GM21447 (cell line): ENCODE results near the gene ST6GALNAC3.
"Not testable (repeated sequence)": the region's sequence is repeated elsewhere in the genome, so short reads cannot be mapped to it uniquely, and the experiment has no call there.

ENCODE experiments used
- ATAC-seq: cut with Tn5 transposase; IDR thresholded peaks from one replicate; pipeline ENCODE4 v1.9.1; 2021; ENCODE audit not compliant: unreplicated experiment

ST6GALNAC3 gene

DNA sequence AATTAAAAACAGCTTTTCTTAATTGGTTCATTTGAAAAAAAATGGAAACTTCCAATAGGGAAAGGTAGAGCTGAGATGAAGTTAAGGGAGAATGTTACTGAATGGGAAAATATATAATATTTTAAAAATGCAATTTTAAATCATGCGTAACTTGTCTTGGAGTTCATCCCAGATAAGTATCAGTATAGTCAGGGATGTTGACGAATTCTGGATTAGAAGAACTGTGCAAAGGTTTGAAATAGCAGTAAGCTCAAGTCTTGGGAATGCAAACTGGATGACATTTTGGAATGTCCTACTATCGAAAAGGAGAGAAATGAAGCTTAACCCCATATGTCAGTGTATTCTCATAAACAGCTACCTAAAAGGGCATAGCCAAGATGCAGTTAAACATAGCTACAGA lies 4.0 kb upstream of the ST6GALNAC3 start:
- no peak for ATAC-seq

DNA sequence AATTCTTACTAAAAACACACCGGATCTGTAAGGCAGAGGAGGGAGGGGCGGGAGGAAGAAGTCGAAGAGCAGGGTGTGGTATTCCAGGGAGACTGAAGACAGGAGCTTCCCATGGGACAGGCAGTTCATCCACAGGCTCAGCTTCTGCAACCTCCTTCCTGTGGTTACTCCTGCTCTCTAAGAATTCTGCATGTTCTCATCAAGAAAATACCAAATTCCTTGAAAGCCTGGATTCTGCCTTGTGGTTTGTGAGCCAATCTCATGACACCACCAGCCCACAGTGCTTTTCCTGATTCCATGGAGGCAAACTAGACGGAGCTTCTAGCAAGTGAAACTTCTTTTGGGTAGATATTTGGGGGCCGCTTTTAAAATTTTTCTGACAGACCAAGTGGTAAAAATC lies 1.1 kb upstream of the ST6GALNAC3 start:
- ATAC-seq = no peak

DNA sequence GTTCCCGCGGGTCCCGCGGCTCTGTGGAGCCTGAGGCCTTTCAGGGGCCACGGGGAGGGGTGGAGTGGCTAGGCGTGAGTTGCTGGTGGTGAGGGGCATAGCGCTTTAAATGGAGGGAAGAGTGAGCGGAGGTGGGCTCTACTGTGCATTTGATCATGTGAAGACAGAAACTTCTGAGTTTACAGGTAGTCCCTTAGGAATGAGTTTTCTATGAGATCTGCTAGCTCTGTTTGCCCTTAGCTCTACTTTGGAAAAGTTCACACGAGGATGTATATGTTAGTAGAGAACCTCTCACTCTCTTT lies 593 bp downstream of the ST6GALNAC3 start:
- no peak for ATAC-seq

- ATAC-seq = peak; percentile 34
These were observed 1.3 kb downstream of the ST6GALNAC3 start for GRCh38 chr1:76075877-76076276.

DNA sequence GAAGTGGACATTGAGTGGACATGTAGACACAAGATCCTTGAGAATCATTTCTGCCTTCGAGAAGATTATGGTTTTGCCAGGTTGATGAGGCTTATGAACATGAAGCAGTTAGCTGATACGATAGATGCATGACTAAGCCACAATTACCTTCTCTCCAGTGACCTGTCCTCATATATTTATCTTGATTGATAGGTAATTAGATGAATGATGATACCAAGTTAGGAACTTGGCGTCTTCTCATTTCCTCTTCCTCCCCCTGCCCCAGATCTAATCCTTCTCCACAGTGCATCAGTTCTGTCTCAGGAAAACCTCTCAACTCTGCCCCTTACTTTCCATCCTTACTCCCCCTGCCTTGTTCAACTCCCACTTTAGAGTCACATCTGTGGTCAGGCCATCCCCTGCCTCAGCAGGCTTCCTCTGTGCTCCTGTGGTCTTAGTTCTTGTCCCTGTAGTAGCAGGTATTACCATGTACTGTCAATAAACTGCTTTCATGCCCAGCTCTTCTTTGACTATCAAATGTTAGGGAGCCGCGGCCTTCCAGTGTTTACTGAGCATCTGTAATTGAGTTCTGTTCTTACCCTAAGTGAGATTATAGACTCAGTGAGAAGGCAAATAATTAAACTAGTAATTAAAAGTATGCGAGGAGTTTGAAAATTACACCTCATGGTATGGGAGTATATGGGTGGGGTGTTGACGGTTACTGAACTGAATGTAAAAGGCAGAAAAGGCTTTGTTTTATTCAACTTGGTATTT lies 5.1 kb downstream of the ST6GALNAC3 start:
- no peak for ATAC-seq

DNA sequence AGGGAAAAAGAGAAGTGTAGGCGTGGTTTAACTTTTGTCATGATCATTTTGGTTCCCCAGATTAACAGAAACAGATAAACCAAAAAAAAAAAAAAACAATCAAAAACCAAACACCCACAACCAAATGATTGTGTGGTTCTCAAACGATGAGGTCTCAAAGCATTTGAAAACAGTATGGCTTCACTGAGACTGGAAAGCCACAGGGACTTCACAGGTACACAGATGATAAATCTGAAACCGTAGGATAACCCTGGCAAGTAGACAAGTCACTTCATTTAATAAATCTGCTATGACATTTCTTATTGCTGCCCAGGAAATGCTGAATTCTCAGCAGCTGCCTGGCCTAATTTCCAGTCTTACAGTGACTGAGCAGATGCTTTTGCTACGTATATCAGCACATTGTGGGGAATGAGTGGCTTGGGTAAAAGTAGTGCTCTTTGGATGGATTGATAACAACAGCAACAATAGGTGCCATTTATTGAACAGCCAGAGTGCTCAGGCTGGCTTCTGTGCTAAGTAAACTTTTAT lies 6.1 kb downstream of the ST6GALNAC3 start:
- ATAC-seq = no peak

DNA sequence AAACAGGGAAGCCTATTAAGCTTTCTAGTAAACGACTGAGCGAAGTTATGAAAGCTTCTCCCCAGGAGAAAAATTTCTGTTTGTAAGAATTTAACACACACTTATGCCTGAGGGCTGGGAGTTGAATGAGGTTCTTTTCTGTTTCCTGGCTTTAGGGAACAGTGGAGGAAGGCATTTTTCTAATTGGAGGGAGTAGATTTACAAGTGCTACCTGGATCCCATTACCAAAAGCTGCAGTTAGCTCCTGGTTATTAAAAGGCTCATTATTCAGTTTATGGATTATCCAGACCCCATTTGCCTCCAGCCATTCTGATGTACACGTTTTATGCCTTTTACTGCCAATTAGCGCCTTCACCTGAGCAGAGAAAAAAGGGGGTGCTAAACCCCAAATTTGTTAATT lies 7.5 kb downstream of the ST6GALNAC3 start:
- ATAC-seq = no peak

DNA sequence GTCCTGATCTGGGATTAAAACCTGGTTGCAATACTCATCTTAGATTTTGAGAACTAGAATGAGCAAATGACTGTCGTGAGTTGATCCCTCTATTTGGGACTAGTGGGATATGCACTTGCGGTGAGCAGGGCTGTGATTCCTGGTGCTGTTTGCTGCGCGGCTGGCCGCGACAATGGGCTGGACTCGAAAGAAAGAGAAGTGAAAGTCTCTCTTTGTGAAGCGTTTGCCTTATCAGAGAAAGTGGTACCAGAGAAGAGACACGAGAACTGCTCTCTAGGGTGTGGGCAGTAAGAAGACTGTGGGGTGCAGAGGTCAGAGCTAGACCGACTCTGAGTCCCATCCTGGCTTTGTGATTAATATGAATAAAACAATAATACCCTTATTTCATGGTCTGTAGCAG lies 8.6 kb downstream of the ST6GALNAC3 start:
- ATAC-seq = no peak

DNA sequence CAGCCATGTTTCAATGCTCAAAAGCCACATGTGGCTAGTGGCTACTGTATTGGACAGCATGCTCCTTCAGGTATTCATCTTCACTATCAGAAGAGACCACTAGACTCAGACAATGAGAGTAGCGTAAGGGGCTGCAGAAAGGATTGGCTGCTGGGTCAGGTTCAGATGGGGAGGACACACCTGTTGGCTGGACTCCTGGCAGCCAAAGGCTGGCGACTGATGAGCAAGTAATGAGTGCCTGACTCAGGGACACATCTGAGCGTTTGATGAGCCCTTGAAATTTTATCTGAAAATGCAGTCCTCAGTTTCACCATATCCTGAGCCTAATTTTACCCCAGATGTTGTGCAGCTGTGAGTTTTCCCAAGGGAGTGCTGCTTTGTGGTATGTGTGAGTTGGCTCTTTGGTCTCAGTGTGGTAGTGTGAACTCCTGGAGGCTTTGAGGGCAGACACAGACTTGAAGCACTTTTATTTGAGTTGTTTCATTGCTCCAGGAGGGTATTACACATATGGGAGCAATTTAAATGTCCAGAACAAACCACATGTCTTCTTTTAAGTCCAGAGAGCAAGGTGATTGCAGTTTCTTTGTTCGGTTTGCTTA lies 9.6 kb downstream of the ST6GALNAC3 start:
- ATAC-seq = no peak

- no peak for ATAC-seq
These were observed 10.1 kb downstream of the ST6GALNAC3 start for GRCh38 chr1:76084685-76085084.

- no peak for ATAC-seq
These were observed 11.6 kb downstream of the ST6GALNAC3 start for GRCh38 chr1:76086109-76086508.

DNA sequence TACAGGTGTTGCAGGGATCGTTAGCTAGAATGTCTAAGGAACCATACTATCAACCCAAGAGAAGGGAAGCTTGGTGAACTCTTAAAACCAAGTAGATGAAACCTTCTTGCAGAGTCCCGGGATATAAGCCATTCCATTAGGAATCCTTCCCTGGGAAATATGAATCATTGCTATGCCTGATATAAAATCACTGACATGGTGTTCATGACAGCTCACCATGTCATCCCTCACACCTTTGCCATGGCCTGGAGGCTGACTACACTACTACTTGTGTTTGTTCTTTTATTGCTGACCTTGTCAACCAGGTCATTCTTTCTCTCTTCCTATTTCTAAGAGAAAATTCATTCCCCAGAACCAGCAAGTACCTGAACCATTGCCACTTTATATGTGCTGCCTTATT lies 12.1 kb downstream of the ST6GALNAC3 start:
- ATAC-seq = no peak

GRCh38 chr1:76090283-76091203 lies 16.0 kb downstream of the ST6GALNAC3 start:
- no peak for ATAC-seq

GRCh38 chr1:76092812-76093211 lies 18.3 kb downstream of the ST6GALNAC3 start:
- ATAC-seq = no peak

DNA sequence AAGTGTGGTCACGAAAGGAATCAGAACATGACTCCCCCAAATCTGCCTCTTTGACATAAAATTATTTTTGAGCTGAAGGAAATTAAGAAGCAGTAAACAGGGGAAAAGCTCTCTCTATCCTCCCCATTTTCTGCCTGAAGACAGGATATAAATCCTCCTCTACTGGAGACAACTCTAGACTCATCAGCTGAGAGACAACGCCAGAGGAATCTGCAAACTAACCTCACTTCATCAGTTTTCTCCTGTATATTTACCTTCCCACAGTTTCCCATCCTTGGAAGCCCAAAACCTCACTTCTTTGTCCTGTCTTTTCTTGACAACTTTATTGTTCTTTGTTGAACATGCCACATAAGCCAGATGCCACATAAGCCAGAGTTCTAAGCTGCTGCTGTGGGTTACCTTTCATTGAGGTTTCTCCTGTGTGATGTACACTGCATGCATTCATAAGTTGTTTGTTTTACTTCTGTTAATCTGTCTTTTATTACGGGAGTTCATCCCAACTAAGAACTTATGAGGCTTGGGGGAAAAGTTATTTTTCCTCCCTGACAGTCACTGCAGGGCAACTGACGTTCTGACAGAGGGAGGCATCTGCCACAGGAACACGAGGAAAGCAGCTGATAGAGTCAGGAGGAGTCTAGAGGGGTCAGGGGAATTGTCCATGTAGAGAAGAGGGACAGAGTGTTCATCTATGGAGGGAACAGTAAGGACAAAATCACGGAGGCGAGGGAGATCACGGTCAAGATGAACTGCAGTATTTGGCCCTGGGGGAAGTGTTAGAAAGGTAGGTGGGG lies 19.2 kb downstream of the ST6GALNAC3 start:
- ATAC-seq = no peak

DNA sequence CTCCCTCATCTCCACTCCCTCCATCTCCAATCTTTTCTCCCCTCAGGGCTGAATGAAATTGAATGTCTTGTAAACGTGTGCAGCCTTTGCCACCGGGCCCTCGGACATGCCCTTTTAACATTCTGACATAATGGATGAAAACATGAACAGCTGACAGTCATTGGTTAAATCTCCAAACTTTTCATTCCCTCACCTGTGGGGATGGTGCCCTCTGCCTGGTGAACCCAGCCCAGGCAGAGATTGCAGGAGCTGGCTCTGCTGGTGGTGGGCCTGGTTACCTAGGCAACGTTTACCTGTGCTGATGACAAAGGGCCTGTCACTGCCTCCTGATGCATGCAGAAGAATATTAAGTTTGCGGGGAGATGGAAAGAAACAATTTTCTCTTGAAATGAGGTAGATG lies 21.3 kb downstream of the ST6GALNAC3 start:
- ATAC-seq = no peak

GRCh38 chr1:76097064-76097463 lies 22.5 kb downstream of the ST6GALNAC3 start:
- ATAC-seq = not testable (repeated sequence)

GRCh38 chr1:76098845-76099244 lies 24.3 kb downstream of the ST6GALNAC3 start:
- no peak for ATAC-seq

DNA sequence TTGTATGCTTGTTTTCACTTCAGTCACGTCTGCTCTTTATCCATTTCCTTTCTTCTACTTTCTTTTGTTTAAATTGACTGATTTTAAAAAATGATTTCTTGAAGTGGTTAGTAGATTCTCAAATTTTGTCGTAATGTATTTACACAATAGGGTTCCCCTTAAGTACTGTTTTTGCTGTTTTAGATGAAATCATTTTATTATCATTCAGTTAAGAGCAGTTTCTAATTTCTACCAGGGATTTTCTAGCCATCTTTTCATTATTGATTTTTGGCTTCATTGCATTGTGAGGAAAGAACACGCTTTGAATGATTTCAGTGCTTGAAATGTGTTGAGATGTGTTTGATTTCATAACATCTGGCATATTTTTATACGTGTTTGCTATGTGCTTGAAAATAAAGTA lies 27.0 kb downstream of the ST6GALNAC3 start:
- ATAC-seq = no peak

DNA sequence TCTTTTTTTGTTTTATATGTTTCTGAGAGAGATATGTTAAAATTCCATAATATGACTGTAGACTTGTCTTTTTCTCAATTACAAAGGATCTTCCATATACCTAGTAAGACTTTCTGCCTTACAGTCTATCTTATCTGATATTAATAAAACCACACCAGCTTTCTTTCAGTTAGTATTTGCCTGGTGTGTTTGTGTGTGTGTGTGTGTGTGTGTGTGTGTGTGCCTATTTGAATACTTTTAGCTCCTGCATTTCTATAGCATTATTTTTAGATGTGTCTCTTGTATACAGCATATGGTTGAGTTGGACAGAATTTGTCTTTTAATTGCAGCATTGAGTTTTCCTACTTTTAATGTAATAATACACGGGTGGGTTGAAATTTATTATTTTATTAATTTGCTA lies 27.5 kb downstream of the ST6GALNAC3 start:
- no peak for ATAC-seq

GRCh38 chr1:76103034-76103433 lies 28.5 kb downstream of the ST6GALNAC3 start:
- ATAC-seq = no peak
